GM12892 (cell line): ENCODE measurements around the gene CAMTA1.

Source experiments
- POLR2A ChIP-seq: IDR thresholded peaks from 2 replicates; pipeline ENCODE4 v1.6.1; 2011; ENCODE audit warnings: low read depth, low read length, control low read depth
- POLR2AphosphoS5 ChIP-seq: IDR thresholded peaks from 2 replicates; pipeline ENCODE4 v1.6.1; 2011; ENCODE audit warnings: low read depth, low read length, control low read depth

DNA sequence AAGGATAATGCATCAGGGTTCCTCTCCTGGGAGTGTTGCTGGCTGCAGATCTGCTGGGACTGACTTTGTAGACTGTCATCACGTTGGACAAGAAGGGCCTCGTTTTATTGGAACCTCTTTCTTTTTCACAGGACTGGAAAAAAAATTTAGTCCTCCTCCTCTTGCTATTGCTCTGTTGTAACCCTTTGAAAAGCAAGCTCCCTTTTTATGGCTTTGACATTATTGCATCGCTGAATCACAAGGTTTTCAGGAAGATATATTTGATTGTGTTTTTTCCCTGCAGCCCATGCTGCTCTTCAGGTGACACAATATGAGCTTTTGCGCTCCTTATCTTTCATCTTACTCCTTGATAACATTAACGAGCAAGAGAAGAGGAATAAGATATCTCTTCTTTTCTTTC, 290.9 kb downstream of the CAMTA1 start:
- TF ChIP-seq POLR2AphosphoS5 = no peak
- no peak for TF ChIP-seq POLR2A
